GM04504 (cell line): ENCODE measurements around the gene SCGN.

ENCODE experiments used
- DNase-seq: peaks from one replicate; pipeline ENCODE4 v3.0.0-alpha.2; 2012; ENCODE audit warnings: low read depth

The SCGN gene

GRCh38 chr6:25686856-25687255 is 34.8 kb downstream of the SCGN start:
- no peak for DNase-seq

- no peak for DNase-seq
Observed at GRCh38 chr6:25689966-25690365, 38.0 kb downstream of the SCGN start.

- no peak for DNase-seq
Observed at GRCh38 chr6:25691894-25692293, 39.9 kb downstream of the SCGN start.

- no peak for DNase-seq
Observed at GRCh38 chr6:25692472-25692871, 40.5 kb downstream of the SCGN start.

GRCh38 chr6:25694366-25694765 is 42.4 kb downstream of the SCGN start:
- no peak for DNase-seq

GRCh38 chr6:25695671-25696070 is 43.7 kb downstream of the SCGN start:
- no peak for DNase-seq

- DNase-seq: no peak
Observed at GRCh38 chr6:25697537-25698340, 45.7 kb downstream of the SCGN start.

GRCh38 chr6:25698631-25699030 is 46.6 kb downstream of the SCGN start:
- DNase-seq: no peak

- DNase-seq: no peak
Observed at GRCh38 chr6:25699649-25700048, 47.6 kb downstream of the SCGN start.

- DNase-seq: no peak
Observed at GRCh38 chr6:25700761-25701160, 48.7 kb downstream of the SCGN start.

GRCh38 chr6:25701807-25702206 is 49.8 kb downstream of the SCGN start:
- no peak for DNase-seq

GRCh38 chr6:25703005-25703404 is 51.0 kb downstream of the SCGN start:
- DNase-seq: no peak

GRCh38 chr6:25704001-25704400 is 52.0 kb downstream of the SCGN start:
- no peak for DNase-seq

GRCh38 chr6:25706314-25707014 is 54.4 kb downstream of the SCGN start:
- DNase-seq: no peak

- no peak for DNase-seq
Observed at GRCh38 chr6:25709761-25710160, 57.7 kb downstream of the SCGN start.

GRCh38 chr6:25710287-25710686 is 58.3 kb downstream of the SCGN start:
- DNase-seq: no peak

GRCh38 chr6:25713824-25714223 is 61.8 kb downstream of the SCGN start:
- no peak for DNase-seq

- no peak for DNase-seq
Observed at GRCh38 chr6:25714765-25715164, 62.8 kb downstream of the SCGN start.

- DNase-seq: no peak
Observed at GRCh38 chr6:25715794-25716193, 63.8 kb downstream of the SCGN start.

GRCh38 chr6:25717866-25718740 is 66.1 kb downstream of the SCGN start:
- no peak for DNase-seq

- DNase-seq: no peak
Observed at GRCh38 chr6:25726122-25726911, 74.3 kb downstream of the SCGN start.

- DNase-seq: no peak
Observed at GRCh38 chr6:25727028-25727427, 75.0 kb downstream of the SCGN start.
